Measurements from ENCODE around the gene RPP25.

DNA sequence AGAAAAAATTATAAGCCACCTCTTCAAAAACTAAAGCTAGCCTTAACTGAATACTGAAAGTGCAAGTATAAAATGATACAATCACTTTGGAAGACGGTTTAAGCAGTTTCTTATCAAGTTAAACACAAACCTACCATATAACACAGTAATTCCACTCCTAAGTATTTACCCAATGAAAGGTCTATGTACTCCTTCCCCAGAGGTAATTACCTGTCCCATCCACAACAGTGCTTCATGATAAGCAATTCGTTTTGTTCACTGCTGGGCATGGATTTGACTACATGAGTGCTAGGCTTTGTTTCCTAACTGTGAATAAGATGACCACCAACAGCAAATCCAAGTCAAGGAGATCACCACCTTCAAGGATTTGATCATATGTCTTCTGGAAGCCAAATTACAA lies 23.0 kb downstream of the RPP25 start:
- TF ChIP-seq, protein P1, sequence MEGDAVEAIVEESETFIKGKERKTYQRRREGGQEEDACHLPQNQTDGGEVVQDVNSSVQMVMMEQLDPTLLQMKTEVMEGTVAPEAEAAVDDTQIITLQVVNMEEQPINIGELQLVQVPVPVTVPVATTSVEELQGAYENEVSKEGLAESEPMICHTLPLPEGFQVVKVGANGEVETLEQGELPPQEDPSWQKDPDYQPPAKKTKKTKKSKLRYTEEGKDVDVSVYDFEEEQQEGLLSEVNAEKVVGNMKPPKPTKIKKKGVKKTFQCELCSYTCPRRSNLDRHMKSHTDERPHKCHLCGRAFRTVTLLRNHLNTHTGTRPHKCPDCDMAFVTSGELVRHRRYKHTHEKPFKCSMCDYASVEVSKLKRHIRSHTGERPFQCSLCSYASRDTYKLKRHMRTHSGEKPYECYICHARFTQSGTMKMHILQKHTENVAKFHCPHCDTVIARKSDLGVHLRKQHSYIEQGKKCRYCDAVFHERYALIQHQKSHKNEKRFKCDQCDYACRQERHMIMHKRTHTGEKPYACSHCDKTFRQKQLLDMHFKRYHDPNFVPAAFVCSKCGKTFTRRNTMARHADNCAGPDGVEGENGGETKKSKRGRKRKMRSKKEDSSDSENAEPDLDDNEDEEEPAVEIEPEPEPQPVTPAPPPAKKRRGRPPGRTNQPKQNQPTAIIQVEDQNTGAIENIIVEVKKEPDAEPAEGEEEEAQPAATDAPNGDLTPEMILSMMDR (IDR thresholded peaks at IDR 0.05; ENCODE audit: low read length): no peak
- no peak for TF ChIP-seq EZH2 (optimal IDR thresholded peaks at IDR 0.05; ENCODE audit: low read depth, low read length)
- TF ChIP-seq EZH2phosphoT487 (IDR thresholded peaks at IDR 0.05; ENCODE audit: low read length): no peak

All from MM.1S (cell line).